GM18951 (cell line): ENCODE measurements around the gene HS6ST3.
"Not testable (repeated sequence)": the region's sequence is repeated elsewhere in the genome, so short reads cannot be mapped to it uniquely, and the experiment has no call there.

Experiments
- POLR2A ChIP-seq: IDR thresholded peaks from 4 replicates; pipeline ENCODE4 v1.6.1; 2011; ENCODE audit warnings: mild to moderate bottlenecking; ENCODE audit not compliant: insufficient read length, insufficient read depth; ENCODE audit errors: extremely low read depth
- in situ Hi-C: fragments of 300-500 bp; cut with MboI; formaldehyde crosslinking; loops from one replicate; pipeline ENCODE4 v1.12.0; 2022; ENCODE audit warnings: low sequenced_read_pairs, mixed read lengths, inconsistent platforms; ENCODE audit not compliant: unreplicated experiment

Gene HS6ST3

DNA sequence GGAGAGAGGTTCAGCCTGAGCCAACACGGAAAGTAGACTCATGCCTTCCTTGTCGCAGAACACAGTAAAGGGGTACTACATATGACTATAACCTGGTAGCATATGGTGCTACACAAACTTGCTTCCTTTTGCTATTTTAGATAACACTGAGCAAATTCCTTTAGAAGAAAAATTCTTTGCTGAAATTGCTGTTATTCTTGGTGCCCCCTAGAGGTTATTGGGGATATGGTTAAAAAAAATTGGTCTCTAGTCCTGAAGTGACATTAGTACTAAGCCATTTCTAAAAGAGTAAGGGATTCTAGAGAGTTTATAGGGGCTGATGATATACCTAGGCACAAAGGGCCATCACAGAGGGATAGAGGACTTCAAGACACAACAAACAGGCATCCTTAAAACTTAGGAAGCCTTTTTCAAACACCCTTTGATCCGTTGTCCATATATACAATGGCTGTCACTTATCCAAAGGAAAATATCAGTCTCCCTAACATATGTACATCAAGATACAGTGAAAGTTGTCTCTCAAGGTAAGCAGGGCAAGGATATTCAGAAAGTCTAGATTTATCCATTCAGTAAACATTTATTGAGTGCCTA, 13.9 kb upstream of the HS6ST3 start:
- in situ Hi-C loops = no loop called here
- no peak for TF ChIP-seq POLR2A

DNA sequence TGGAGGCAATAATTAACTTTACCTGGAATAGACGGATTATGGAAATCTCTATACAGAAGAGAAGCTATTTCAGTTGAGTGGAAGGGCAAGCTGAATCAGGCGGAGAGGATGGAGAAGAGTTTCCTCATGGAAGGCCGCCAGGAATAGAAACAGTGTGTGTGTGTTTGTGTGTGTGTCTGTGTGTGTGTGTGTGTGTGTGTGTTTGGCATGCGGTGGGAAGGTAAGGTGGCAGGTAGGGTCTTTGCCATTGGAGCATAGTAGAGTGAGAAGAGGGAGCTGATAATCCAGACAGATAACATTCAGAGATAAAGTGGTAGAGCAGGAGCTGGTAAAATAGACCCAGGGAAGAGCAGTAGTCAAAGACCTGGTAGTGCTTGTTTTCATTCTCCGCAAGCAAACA, 9.2 kb upstream of the HS6ST3 start:
- no peak for TF ChIP-seq POLR2A
- in situ Hi-C loops = no loop called here

DNA sequence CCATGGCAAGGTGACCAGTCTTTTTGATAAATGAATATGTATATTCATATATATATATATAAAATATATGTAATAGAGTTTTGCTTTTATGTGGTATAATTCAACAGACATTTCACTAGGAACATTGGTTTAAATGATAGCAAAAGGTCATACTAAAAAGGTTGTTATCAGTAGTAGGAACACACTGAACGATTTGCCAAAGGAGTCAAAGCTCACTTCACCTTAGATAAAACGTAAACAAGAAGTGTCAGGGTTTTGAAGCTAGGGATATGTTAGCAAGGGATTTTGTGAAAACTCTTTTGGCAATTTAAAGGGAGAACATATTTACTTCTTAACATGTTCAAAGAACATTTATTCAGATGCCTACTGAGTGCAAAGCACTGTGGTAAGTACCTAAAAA, 8.0 kb upstream of the HS6ST3 start:
- no peak for TF ChIP-seq POLR2A
- in situ Hi-C loops = no loop called here

DNA sequence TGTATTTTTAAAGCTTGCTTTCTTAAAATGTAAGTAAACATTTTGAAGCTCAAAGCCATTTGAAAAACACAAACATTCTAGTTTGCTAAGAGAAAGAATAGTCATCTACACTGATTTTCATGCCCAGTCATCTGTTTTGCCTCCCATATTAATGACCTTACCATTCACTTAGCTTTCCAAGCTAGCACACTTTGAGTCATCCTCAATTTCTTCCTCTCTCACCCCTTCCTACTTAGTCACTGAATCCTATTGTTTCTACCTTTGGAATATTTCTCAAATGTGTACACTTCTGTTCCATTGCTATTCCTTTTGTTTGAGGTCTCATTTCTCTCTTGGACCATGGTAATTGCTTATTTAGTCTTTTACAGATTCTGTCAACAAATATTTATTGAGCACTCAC, 7.3 kb upstream of the HS6ST3 start:
- no peak for TF ChIP-seq POLR2A
- in situ Hi-C loops = no loop called here

DNA sequence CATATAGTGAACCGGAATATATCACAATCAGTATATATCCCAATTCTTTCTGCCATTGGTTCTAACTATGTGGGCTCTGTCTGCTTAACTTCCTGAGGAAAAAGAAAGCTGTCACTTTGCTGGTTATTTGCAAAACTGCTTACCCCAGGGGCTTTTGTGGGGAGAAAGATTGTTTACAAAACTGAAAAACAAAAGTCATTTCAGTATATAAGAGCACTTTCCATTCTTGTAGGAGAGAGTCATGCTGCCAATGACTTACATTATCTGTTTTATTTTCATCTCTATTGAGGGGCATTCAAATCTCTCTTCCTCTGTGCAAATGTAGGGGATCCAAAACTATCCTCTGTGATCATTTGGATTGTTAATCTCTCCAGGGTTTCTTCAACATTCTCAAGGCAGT, 3.2 kb upstream of the HS6ST3 start:
- TF ChIP-seq POLR2A = no peak
- in situ Hi-C loops = no loop called here

DNA sequence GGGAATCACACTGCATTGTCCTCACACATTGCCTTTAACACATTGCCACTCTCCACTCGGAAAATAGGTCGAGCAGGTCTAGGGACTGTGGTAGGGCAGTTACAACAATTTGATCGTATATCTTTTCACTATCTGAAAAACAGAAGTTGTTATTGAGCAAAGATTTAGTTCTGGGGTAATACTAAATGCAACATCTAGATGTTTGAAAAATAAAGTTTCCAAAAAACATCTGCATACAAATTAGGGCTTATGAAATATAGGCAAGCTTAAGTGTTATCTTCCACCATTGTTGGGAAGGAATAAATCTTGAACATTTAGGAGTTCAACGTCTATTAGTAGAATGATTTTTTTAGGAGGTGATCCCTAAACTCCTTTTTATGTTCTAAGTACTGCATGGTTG, 768 bp upstream of the HS6ST3 start:
- no peak for TF ChIP-seq POLR2A
- in situ Hi-C loops = no loop called here

DNA sequence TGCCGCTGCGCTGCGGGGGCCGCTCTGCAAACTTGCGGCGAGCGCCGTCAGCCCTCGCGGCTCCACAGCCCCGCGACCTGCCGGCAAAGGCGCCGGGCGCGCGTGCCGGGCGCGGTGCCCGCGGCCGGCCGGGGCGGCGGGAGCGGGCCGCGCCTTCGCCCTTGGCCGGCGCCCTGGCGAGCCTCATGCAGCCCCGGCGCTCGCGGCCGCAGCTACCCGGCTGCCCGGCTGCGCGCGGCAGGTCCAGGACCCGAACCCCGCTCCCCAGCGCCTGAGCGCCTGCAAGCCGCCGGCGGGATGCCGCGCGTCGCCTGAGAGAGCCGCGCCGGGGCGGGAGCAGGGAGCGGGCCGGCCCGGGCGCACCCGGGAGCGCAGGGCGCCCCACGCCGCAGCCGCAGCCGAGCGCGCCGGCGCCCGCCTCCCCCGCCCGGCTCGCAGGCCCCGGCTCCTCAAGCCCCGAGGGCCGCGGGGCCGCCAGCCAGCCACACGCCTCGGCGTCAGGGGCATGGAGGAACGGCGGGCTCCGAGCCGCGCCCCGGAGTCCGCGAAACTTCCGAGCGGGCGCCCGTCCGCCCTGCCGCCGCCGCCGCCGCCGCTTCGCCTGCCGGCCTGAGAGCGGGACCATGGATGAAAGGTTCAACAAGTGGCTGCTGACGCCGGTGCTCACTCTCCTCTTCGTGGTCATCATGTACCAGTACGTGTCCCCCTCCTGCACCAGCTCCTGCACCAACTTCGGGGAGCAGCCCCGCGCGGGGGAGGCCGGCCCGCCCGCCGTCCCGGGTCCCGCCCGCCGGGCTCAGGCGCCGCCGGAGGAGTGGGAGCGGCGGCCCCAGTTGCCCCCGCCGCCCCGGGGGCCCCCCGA, 564 bp downstream of the HS6ST3 start:
- in situ Hi-C loops = no loop called here
- TF ChIP-seq POLR2A = no peak

DNA sequence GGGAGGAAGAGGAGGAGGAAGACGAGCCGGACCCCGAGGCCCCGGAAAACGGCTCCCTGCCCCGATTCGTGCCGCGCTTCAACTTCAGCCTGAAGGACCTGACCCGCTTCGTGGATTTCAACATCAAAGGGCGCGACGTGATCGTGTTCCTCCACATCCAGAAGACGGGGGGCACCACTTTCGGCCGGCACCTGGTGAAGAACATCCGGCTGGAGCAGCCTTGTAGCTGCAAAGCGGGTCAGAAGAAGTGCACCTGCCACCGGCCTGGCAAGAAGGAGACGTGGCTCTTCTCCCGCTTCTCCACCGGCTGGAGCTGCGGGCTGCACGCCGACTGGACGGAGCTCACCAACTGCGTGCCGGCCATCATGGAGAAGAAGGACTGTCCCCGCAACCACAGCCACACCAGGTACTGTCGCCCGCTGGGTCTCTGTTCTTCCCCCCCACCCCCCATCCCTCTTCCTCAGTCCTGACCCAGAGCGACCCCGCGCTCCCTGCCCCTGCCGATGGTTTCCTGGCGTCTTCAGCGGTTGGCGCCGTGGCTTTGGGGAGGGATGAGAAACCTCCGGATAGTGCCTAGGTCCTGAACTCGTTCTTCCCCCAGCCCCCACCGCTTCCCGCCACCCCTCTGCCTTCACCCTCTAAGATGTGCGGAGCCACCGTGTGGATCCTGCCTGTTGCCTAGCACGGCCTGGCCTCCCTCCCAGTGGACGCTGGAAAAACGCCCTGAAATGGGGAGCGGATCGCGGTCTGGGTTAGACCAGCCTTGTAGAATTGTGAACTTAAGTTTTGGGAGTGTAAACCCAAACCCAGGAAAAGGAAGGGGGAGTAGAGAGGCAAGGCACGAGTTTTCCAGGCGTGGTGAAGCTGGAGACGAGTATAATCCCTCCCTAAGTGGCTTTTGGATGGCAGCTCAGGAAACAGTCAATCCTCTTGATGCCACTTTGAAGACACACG, 1.5 kb downstream of the HS6ST3 start:
- no peak for TF ChIP-seq POLR2A
- in situ Hi-C loops = no loop called here

DNA sequence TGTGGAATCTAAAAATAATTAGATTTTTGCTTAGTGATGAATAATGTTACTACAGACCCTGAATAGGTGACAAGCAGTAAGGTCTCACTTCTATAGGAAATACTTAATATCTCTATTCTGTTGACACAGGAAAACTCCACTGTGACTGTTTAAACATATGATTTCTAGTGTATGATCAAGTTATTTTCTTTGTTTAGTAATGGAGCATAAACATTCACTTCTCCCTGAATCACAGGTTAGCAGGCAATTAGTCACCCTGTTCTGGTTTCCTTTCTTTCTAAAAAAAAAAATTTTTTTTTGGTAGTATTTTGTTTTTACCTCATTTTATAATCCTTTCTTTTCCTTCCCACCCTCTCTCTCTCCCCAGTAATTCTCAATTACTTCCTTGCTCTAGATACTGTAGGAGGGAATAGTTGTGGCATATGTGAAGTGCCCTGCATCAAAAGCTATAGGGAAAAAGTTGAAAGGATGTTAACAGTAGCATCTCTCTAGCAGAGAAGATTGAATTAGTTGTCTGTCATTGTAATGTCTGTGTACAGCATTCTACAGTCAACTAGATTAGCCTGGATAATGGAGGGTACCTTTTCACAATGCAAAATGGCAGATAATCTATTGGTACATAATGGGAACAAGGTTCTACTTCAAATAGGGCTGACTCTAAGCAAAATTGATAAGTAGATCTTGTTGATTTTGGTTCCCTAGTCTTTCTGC, 3.5 kb downstream of the HS6ST3 start:
- TF ChIP-seq POLR2A = no peak
- in situ Hi-C loops = no loop called here

DNA sequence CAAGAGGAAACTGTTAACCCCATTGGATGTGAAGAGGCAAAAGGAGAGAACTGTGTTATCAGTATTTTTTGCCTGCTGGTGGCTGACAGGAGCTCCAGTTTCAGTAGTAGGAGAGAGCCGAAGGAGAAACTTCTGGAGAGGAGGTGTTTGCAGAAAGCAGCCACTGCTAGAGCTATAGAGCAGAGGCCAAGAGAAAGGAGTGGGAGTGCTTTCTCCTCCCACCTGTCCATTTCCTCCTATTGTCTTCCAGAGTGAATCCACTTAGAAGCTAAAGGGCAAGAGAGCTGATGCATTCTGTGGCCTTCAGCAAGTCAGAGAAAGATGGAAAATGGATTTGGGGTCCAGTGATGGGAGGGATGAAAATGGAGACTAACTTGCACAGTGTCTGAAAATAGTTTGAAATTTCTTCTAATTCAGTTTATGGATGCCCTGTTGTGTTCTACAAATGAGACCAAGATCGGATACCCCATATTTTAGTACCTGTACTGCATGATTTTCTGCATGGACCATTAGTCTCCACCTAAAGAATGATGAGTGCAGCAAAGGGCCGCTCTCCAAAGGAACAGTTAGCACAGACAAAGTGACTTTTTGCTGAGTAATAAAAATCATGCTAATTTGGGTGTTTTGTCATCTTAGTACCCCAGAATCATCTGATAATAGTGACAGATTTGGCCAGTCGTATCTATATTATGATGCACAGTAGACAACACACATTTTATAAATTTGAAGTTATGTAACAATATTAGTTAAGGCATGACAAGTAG, 10.7 kb downstream of the HS6ST3 start:
- TF ChIP-seq POLR2A = no peak
- in situ Hi-C loops = no loop called here

DNA sequence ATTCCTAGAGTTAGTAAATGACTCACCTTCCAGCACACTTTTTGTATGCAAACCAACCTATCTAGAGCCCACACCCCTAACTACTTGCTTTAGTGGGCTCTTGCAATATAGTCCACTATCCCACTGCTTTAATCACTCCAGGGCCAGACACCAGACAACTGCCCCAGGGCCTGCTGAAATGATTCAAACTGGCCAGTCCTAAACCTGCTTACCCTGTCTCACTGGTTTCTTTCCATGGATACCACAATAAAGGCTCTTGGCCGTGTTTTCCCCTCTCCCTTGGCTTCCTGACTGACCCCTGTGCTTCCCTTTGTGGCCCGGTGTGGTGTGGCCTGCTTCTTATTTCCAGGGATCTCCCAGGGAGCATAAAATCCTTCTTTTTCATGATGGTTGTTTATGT, 14.6 kb downstream of the HS6ST3 start:
- in situ Hi-C loops = no loop called here
- TF ChIP-seq POLR2A = no peak

DNA sequence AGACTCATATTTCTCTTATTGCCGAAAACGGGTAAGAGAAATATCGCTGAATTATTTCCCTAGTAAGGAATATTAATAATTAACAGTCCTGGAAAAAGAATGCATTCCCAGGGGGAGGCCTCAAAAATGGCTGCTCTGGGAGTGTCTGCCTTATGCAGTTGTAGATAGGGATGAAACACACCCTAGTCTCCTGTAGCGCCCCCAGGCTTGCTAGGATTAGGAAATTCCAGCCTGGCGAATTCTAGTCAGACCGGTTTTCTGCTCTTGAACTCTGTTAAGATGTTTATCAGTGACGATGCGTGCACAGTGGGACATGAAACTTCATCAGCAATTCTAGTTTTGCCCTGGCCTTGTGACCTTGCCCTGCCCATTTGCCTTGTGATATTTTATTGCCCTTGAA, 18.2 kb downstream of the HS6ST3 start:
- in situ Hi-C loops = not testable (repeated sequence)
